ENCODE results near the gene CST6.

Gene CST6

GRCh38 chr11:66011785-66012303 is at the start of gene CST6:
Gene CST6, plus strand, starts transcription at chr11:66012008. Its CDS starts 37 bp downstream, at chr11:66012045.
- no peak for DNase-seq (ENCODE audit: low read depth)

- no peak for DNase-seq (ENCODE audit: low read depth)
These were observed 49.7 kb upstream of the CST6 start for GRCh38 chr11:65962141-65962564.

- DNase-seq (ENCODE audit: low read depth) = no peak
These were observed 46.9 kb upstream of the CST6 start for GRCh38 chr11:65964906-65965305.

GRCh38 chr11:65965986-65966762 is 45.6 kb upstream of the CST6 start:
- DNase-seq (ENCODE audit: low read depth) = no peak

- no peak for DNase-seq (ENCODE audit: low read depth)
These were observed 44.4 kb upstream of the CST6 start for GRCh38 chr11:65967329-65967934.

GRCh38 chr11:65968600-65969482 is 43.0 kb upstream of the CST6 start:
- DNase-seq (ENCODE audit: low read depth) = no peak

GRCh38 chr11:65972116-65972515 is 39.7 kb upstream of the CST6 start:
- no peak for DNase-seq (ENCODE audit: low read depth)

GRCh38 chr11:65973439-65974110 is 38.2 kb upstream of the CST6 start:
- DNase-seq (ENCODE audit: low read depth) = no peak

- DNase-seq (ENCODE audit: low read depth) = no peak
These were observed 36.0 kb upstream of the CST6 start for GRCh38 chr11:65975771-65976170.

GRCh38 chr11:65976216-65977176 is 35.3 kb upstream of the CST6 start:
- no peak for DNase-seq (ENCODE audit: low read depth)

GRCh38 chr11:65977621-65978390 is 34.0 kb upstream of the CST6 start:
- DNase-seq (ENCODE audit: low read depth) = no peak

- DNase-seq (ENCODE audit: low read depth) = no peak
These were observed 33.2 kb upstream of the CST6 start for GRCh38 chr11:65978391-65979238.

GRCh38 chr11:65979261-65979759 is 32.5 kb upstream of the CST6 start:
- DNase-seq (ENCODE audit: low read depth) = no peak

GRCh38 chr11:65981101-65981740 is 30.6 kb upstream of the CST6 start:
- DNase-seq (ENCODE audit: low read depth) = no peak

GRCh38 chr11:65981972-65982823 is 29.6 kb upstream of the CST6 start:
- DNase-seq (ENCODE audit: low read depth) = no peak

- DNase-seq (ENCODE audit: low read depth) = no peak
These were observed 28.8 kb upstream of the CST6 start for GRCh38 chr11:65982824-65983588.
